ENCODE results near the gene CPSF6.
A peak's percentile ranks its signal among the peaks of the same experiment; 100 is the strongest.
"Not testable (repeated sequence)": the region's sequence is repeated elsewhere in the genome, so short reads cannot be mapped to it uniquely, and the experiment has no call there.

CPSF6 gene

GRCh38 chr12:69284131-69284530 is 44.8 kb downstream of the CPSF6 start:
- Histone ChIP-seq H3K36me3 (ENCODE audit: insufficient read depth, low read length) (no peaks in the 10 kb centered on the region), H3K27ac (ENCODE audit: low read depth, low read length) (no peak overlapping the region), H2AFZ (ENCODE audit: low read length, unreplicated experiment) (peak overlapping the region; percentile 20), H3K4me1 (ENCODE audit: control insufficient read depth, insufficient read depth, low read length, unreplicated experiment) (peaks cover 6% of the 10 kb centered on the region), H3K27me3 (ENCODE audit: insufficient read depth, low read length) (peaks cover 27% of the 10 kb centered on the region), H3K79me2 (ENCODE audit: control insufficient read depth, insufficient read depth, low read length, unreplicated experiment) (no peaks in the 10 kb centered on the region), H3K4me3 (ENCODE audit: low read depth, low read length) (peak overlapping the region; percentile 46)

GRCh38 chr12:69287556-69287955 is 48.2 kb downstream of the CPSF6 start:
- Histone ChIP-seq H3K79me2 (ENCODE audit: control insufficient read depth, insufficient read depth, low read length, unreplicated experiment) (no peaks in the 10 kb centered on the region), H3K27me3 (ENCODE audit: insufficient read depth, low read length) (peaks cover 42% of the 10 kb centered on the region), H2AFZ (ENCODE audit: low read length, unreplicated experiment) (no peak overlapping the region), H3K27ac (ENCODE audit: low read depth, low read length) (no peak overlapping the region), H3K36me3 (ENCODE audit: insufficient read depth, low read length) (no peaks in the 10 kb centered on the region), H3K4me1 (ENCODE audit: control insufficient read depth, insufficient read depth, low read length, unreplicated experiment) (peaks cover 6% of the 10 kb centered on the region), H3K4me3 (ENCODE audit: low read depth, low read length) (no peak overlapping the region)

GRCh38 chr12:69290545-69291277 is 51.3 kb downstream of the CPSF6 start:
- Histone ChIP-seq H3K79me2 (ENCODE audit: control insufficient read depth, insufficient read depth, low read length, unreplicated experiment) (no peaks in the 10 kb centered on the region), H3K36me3 (ENCODE audit: insufficient read depth, low read length) (no peaks in the 10 kb centered on the region), H3K27ac (ENCODE audit: low read depth, low read length) (no peak overlapping the region), H3K4me1 (ENCODE audit: control insufficient read depth, insufficient read depth, low read length, unreplicated experiment) (no peaks in the 10 kb centered on the region), H3K4me3 (ENCODE audit: low read depth, low read length) (no peak overlapping the region), H3K27me3 (ENCODE audit: insufficient read depth, low read length) (peaks cover 56% of the 10 kb centered on the region), H2AFZ (ENCODE audit: low read length, unreplicated experiment) (no peak overlapping the region)

- no peak overlapping the region for H3K27ac ChIP-seq (ENCODE audit: low read depth, low read length)
- H3K36me3 ChIP-seq (ENCODE audit: insufficient read depth, low read length): no peaks in the 10 kb centered on the region
- H3K27me3 ChIP-seq (ENCODE audit: insufficient read depth, low read length): peaks cover 58% of the 10 kb centered on the region
- H2AFZ ChIP-seq (ENCODE audit: low read length, unreplicated experiment): no peak overlapping the region
- no peaks in the 10 kb centered on the region for H3K79me2 ChIP-seq (ENCODE audit: control insufficient read depth, insufficient read depth, low read length, unreplicated experiment)
- H3K4me3 ChIP-seq (ENCODE audit: low read depth, low read length): no peak overlapping the region
- H3K4me1 ChIP-seq (ENCODE audit: control insufficient read depth, insufficient read depth, low read length, unreplicated experiment): no peaks in the 10 kb centered on the region
Observed at GRCh38 chr12:69291278-69291593, 51.9 kb downstream of the CPSF6 start.

- no peaks in the 10 kb centered on the region for H3K36me3 ChIP-seq (ENCODE audit: insufficient read depth, low read length)
- H3K79me2 ChIP-seq (ENCODE audit: control insufficient read depth, insufficient read depth, low read length, unreplicated experiment): no peaks in the 10 kb centered on the region
- no peaks in the 10 kb centered on the region for H3K4me1 ChIP-seq (ENCODE audit: control insufficient read depth, insufficient read depth, low read length, unreplicated experiment)
Observed at GRCh38 chr12:69298133-69298532, 58.8 kb downstream of the CPSF6 start.

GRCh38 chr12:69298947-69299346 is 59.6 kb downstream of the CPSF6 start:
- H3K4me3 ChIP-seq (ENCODE audit: low read depth, low read length): no peak overlapping the region
- H3K27ac ChIP-seq (ENCODE audit: low read depth, low read length): no peak overlapping the region
- peaks cover 37% of the 10 kb centered on the region for H3K27me3 ChIP-seq (ENCODE audit: insufficient read depth, low read length)
- H2AFZ ChIP-seq (ENCODE audit: low read length, unreplicated experiment): no peak overlapping the region
- H3K36me3 ChIP-seq (ENCODE audit: insufficient read depth, low read length): no peaks in the 10 kb centered on the region
- H3K79me2 ChIP-seq (ENCODE audit: control insufficient read depth, insufficient read depth, low read length, unreplicated experiment): no peaks in the 10 kb centered on the region
- H3K4me1 ChIP-seq (ENCODE audit: control insufficient read depth, insufficient read depth, low read length, unreplicated experiment): no peaks in the 10 kb centered on the region

More at GRCh38 chr12:69298133-69298532, 58.8 kb downstream of the CPSF6 start:
- Histone ChIP-seq H3K27ac (ENCODE audit: low read depth, low read length) (no peak overlapping the region), H3K4me3 (ENCODE audit: low read depth, low read length) (no peak overlapping the region), H3K27me3 (ENCODE audit: insufficient read depth, low read length) (peaks cover 37% of the 10 kb centered on the region), H2AFZ (ENCODE audit: low read length, unreplicated experiment) (no peak overlapping the region)

DNA sequence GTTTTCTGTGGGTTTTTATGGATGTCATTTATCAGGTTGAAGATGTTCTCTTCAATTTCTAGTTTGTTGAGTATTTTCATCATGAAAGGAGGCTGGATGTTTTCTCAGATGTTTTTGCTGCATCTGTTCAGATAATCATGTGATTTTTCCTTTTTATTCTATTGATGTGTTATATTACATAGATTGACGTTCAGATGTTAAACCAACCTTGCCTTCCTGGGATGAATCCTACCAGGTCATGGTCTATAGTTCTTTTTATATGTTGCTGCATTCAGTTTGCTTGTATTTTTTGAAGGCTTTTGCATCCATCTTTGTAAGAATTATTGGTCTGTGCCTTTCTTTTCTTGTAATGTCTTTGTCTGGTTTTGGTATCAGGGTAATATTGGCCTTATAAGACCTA is 64.9 kb downstream of the CPSF6 start:
- Histone ChIP-seq H3K79me2 (ENCODE audit: control insufficient read depth, insufficient read depth, low read length, unreplicated experiment) (no peaks in the 10 kb centered on the region), H3K27me3 (ENCODE audit: insufficient read depth, low read length) (peaks cover 35% of the 10 kb centered on the region), H3K4me3 (ENCODE audit: low read depth, low read length) (no peak overlapping the region), H3K4me1 (ENCODE audit: control insufficient read depth, insufficient read depth, low read length, unreplicated experiment) (no peaks in the 10 kb centered on the region), H3K27ac (ENCODE audit: low read depth, low read length) (no peak overlapping the region), H3K36me3 (ENCODE audit: insufficient read depth, low read length) (no peaks in the 10 kb centered on the region), H2AFZ (ENCODE audit: low read length, unreplicated experiment) (no peak overlapping the region)

DNA sequence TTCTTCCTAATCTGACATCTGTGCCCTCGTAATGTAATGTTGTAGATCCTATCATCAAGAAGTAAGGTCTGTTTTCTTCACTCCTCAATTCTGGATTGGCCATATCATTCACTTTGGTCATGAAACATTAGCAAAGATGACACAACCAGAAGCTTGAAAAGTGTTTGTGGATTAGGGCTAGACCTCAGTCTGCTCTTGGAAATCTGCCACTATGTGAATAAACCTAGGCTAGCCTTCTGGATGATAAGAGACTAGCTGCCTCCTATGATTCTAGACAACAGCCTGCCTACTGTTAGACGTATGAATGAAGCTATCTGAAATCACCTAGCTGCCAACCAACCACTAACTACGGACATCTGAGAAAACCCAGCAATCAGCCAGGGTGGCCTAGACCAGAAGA is 70.1 kb downstream of the CPSF6 start:
- Histone ChIP-seq H3K79me2 (ENCODE audit: control insufficient read depth, insufficient read depth, low read length, unreplicated experiment) (no peaks in the 10 kb centered on the region), H2AFZ (ENCODE audit: low read length, unreplicated experiment) (no peak overlapping the region), H3K27ac (ENCODE audit: low read depth, low read length) (no peak overlapping the region), H3K4me3 (ENCODE audit: low read depth, low read length) (no peak overlapping the region), H3K4me1 (ENCODE audit: control insufficient read depth, insufficient read depth, low read length, unreplicated experiment) (no peaks in the 10 kb centered on the region), H3K36me3 (ENCODE audit: insufficient read depth, low read length) (no peaks in the 10 kb centered on the region), H3K27me3 (ENCODE audit: insufficient read depth, low read length) (peaks cover 18% of the 10 kb centered on the region)

- no peak overlapping the region for H3K4me3 ChIP-seq (ENCODE audit: low read depth, low read length)
- no peak overlapping the region for H2AFZ ChIP-seq (ENCODE audit: low read length, unreplicated experiment)
- peaks cover 9% of the 10 kb centered on the region for H3K27me3 ChIP-seq (ENCODE audit: insufficient read depth, low read length)
- no peaks in the 10 kb centered on the region for H3K36me3 ChIP-seq (ENCODE audit: insufficient read depth, low read length)
- no peaks in the 10 kb centered on the region for H3K79me2 ChIP-seq (ENCODE audit: control insufficient read depth, insufficient read depth, low read length, unreplicated experiment)
- no peak overlapping the region for H3K27ac ChIP-seq (ENCODE audit: low read depth, low read length)
- no peaks in the 10 kb centered on the region for H3K4me1 ChIP-seq (ENCODE audit: control insufficient read depth, insufficient read depth, low read length, unreplicated experiment)
Observed at GRCh38 chr12:69313209-69313608, 73.8 kb downstream of the CPSF6 start.

GRCh38 chr12:69316784-69317183 is 77.4 kb downstream of the CPSF6 start:
- peaks cover 26% of the 10 kb centered on the region for H3K27me3 ChIP-seq (ENCODE audit: insufficient read depth, low read length)
- H3K36me3 ChIP-seq (ENCODE audit: insufficient read depth, low read length); H3K4me1 ChIP-seq (ENCODE audit: control insufficient read depth, insufficient read depth, low read length, unreplicated experiment); H3K27ac ChIP-seq (ENCODE audit: low read depth, low read length); H2AFZ ChIP-seq (ENCODE audit: low read length, unreplicated experiment); H3K4me3 ChIP-seq (ENCODE audit: low read depth, low read length); H3K79me2 ChIP-seq (ENCODE audit: control insufficient read depth, insufficient read depth, low read length, unreplicated experiment): not testable (repeated sequence)

DNA sequence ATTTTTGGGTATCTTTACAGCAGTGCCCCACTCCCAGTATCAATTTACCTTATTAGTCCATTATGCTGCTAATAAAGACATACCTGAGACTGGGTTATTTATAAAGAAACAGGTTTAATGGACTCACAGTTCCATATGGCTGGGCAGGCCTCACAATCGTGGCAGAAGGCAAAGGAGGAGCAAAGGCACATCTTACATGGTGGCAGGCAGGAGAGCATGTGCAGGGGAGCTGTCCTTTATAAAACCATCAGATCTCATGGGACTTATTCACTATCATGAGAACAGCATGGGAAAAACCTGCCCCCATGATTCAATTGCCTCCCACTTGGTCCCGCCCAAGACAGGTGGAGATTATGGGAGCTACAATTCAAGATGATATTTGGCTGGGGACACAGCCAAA is 77.9 kb downstream of the CPSF6 start:
- H3K4me3 ChIP-seq (ENCODE audit: low read depth, low read length); H3K79me2 ChIP-seq (ENCODE audit: control insufficient read depth, insufficient read depth, low read length, unreplicated experiment); H3K36me3 ChIP-seq (ENCODE audit: insufficient read depth, low read length); H3K4me1 ChIP-seq (ENCODE audit: control insufficient read depth, insufficient read depth, low read length, unreplicated experiment); H2AFZ ChIP-seq (ENCODE audit: low read length, unreplicated experiment); H3K27ac ChIP-seq (ENCODE audit: low read depth, low read length): not testable (repeated sequence)
- H3K27me3 ChIP-seq (ENCODE audit: insufficient read depth, low read length): peaks cover 28% of the 10 kb centered on the region
